NT2/D1 (cell line): ENCODE data around the gene NUAK1.

Source experiments
- YY1 ChIP-seq: IDR thresholded peaks from 2 replicates; pipeline ENCODE4 v1.6.1; 2011; ENCODE audit not compliant: insufficient read length, insufficient read depth
- ZNF274 ChIP-seq: IDR thresholded peaks from 2 replicates; pipeline ENCODE4 v1.6.1; 2011; ENCODE audit warnings: mild to moderate bottlenecking, low read depth, low read length

DNA sequence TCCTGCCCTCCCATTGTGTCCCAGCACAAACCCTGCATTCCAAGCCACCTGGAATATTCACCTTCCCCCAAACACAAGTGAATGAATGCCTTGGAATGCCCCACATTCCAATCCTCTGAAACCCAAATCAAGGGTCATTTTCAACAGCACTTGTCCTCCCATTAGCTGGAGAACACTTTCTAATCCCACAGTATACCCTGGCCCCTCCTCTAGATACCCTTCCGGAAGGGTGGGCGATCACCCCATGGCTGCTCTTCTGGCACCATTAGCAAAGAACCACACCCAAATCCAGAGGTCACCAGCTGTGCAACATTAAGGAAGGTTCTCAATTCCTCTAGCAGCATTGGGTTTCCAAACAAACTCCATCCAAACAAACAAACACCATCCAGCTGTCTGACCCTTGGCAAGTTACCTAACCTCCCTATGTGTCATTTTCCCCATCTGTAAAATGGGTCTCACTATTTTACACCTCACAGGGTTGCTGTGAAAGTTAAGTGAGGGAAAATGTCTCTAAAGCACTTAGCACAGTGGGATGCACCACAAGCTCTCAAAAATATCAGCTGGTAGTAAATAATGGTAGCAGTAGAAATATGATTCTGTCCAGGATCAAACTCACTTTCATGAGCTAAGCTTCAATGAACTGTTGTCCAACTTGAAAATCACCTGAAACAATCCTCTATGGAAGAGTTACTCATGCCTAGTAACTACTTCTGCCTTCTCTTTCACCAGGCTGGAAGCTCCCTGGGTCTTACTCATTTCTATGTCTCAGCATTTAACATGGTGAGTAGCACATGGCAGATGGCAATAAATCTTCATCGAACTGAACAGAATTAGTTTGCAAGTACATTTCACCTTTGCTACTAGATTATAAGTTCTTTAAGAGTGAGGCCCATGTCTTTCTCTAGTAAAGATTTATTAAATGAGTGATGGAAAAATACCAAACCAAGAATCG is 5.3 kb downstream of the NUAK1 start:
- no peak for TF ChIP-seq YY1
- TF ChIP-seq ZNF274: no peak
